HG02943 (cell line): ENCODE data around the gene SORL1-AS1.

Experiments used
- ATAC-seq: cut with Tn5 transposase; IDR thresholded peaks from one replicate; pipeline ENCODE4 v1.9.1; 2021; ENCODE audit warnings: mild to moderate bottlenecking, low read depth, moderate library complexity; ENCODE audit not compliant: unreplicated experiment

Gene SORL1-AS1

DNA sequence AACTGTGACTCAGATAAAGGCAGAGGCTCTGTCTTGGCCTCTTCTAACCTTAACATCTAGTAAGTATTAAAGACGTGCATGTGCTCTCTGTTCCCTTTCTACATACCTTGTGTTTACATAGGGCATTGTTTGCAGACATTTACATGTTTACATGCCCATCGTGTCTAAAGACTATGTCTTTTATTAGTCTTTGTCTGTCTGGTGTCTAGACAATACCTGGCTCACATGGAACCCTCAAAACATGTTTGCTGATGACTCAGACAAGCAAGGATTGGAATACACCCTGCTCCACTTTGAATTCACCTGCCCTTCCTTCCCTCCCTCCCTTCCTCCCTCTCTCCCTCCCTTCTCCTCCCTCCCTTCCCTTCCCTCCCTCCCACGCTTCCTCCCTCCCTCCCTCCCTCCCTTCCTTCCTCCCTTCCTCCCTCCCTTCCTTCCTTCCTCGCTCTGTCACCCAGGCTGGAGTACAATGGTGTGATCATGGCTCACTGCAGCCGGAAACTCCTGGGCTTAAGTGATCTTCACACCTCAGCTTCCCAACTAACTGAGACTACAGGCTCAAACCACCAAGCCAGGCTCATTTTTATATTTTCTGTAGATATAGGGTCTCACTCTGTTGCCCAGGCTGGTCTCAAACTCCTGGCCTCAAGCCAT, 23.7 kb upstream of the SORL1-AS1 start:
- no peak for ATAC-seq

DNA sequence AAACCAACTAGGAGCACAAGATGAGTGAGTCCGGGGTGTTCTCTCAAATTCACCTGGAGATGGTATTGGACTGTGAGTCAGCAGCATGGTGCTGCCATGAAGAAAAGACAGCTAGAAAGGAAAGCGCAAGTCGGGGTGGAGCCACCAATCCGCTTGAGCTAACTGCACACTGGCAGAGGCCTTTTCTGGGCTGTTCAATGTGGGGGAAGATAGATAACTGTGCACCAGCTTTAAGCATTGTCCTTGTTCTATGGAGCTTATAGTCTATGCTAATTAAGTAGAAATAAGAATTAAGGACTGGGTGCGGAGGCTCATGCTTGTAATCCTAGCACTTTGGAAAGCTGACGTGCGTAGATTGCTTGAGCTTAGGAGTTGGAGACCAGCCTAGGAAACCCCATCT, 21.9 kb upstream of the SORL1-AS1 start:
- no peak for ATAC-seq

DNA sequence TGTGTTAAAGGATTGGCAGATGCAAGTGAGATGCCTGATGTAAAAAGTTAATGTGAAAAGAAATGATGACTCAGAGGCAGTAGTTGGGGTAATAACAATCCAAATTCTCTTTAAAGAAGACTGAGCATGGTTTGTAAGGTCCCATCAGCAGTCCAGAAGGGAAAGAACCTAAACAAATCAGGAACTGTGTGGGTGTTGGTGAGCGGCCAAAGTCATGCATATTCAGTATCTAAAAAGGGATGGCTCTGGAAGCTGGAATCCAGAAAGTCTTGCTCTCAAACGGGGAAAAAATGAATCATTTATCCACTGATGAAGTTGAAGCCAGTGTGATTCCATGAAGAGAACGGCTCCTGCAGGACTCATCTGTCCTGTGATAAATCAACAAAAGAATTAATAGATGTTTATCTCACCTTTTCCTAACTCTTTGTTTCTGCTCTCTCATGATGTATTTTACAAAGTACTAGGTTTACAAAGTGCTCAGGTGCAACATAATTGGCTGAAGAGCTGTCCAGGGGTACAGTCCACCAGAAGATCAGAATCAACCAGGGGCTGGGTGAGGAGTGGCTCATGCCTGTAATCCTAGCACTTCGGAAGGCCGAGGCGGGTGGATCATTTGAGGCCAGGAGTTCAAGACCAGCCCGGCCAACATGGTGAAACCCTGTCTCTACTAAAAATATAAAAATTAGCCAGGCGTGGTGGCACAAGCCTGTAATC, 20.5 kb upstream of the SORL1-AS1 start:
- ATAC-seq, result no peak

DNA sequence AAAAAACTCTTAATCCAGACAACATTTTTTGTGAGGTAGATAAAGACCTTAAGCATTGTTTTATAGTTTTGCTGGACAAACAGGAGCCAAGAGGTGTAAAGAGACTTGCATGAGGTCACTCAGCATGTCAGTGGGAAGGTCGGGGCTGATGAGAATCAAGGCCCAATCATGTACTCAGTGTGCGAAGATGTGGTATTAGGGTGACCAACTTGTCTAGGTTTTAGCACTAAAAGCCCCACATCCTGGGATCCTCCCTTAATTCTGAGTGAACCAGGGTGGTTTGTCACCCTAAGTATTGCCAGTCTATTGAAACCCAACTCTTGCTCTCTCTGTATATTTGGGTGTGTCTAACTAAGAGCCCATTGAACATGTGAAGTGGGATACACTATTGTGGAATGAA, 19.5 kb upstream of the SORL1-AS1 start:
- ATAC-seq, result no peak

- no peak for ATAC-seq
Measured at GRCh38 chr11:121471167-121471566, 18.4 kb upstream of the SORL1-AS1 start.

DNA sequence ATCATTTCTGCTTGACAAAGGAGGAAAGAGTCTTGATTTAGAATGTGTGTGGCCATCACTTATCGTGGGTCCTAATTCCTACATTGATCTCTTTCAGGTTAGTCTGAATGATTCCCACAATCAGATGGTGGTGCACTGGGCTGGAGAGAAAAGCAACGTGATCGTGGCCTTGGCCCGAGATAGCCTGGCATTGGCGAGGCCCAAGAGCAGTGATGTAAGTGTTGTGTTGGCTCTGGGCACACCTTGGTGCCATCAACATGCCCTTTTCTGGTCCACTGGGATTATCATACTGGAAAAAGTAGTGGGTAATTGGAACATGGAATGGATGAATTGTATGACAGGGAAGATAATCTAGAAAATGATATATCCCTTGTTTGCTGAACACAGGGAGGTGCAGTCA, 17.1 kb upstream of the SORL1-AS1 start:
- ATAC-seq, result no peak

DNA sequence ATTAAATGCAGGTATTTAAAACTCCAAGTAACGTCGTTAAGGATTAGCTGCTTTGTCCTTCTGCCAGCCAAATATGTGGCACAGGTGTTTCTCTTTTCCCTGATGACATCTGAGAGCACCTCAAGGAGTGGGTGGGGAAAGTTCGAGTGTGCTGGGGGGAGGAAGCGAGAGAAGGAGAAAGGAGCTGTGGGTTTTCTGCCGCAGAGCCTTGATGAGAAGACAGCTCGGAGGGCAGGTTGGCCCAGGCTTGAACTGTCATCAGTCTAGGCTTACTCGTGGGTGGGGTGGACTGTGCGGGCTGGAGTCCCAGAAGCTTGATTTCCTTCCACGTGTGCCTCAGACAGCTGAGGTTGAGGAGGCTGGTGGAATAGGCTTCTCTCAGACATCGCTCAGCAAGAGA, 15.2 kb upstream of the SORL1-AS1 start:
- no peak for ATAC-seq

DNA sequence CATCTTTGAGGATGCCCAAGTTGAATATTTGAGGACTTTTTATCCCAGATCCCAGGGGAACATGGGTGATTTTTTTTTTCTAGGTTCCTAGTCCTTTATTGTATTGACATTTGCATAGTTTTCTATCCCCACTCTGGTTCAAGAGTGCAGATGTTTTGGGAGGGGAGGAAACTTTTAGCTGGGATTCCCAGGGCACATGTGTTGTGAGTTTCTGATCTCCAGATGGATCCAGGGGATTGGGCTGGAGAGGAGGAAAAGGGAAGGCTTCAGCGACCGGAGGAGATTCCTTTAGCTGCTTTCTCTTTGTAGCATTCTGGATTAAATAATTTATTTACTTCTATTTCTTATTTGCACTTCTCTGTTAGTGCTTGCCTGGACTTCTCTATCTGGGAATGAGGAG, 14.7 kb upstream of the SORL1-AS1 start:
- ATAC-seq, result no peak

- ATAC-seq, result peak; percentile 30
Measured at GRCh38 chr11:121466063-121466794, 13.5 kb upstream of the SORL1-AS1 start.

DNA sequence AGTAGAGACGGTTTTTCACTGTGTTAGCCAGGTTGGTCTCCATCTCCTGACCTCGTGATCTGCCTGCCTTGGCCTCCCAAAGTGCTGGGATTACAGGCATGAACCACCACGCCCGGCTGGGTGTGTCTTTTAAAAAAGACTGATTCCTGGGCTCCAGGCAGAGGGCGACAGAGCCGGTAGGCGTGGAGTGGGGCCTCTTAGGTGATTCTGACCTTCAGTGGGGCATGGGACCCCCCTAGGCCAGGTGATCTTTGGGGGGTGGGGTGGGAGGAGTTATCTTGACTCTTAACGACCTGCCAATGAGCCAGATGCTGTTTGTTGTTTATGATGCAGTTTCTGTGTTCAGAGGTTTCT, 12.9 kb upstream of the SORL1-AS1 start:
- ATAC-seq, result no peak

DNA sequence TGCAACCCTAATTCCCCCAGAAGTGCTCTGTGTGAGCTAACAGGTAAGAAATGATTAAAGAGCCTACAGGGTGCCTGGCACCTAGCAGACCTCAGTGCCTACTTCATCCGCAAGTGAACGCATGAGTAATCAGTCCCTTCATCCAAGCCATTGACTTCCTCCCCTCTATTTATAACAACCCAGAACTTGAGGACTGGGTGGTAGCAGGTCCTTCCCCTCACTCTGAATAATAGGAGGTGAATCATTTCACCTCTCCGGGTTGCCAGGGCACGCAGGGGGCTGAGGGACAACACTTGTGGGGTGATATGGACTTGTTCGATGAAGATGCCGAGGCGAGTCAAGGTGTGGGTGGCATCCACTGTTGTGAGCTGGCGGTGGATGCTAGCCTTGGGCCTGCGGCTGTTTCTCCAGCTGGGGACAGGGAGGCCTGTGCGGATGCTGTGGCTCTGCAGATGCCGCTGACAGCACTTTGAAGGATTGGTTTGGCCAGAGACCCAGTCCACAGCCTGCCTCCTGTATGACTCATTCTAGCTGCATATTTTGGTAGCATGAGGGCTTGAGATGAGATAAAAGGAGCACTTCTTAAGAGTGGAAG, 11.7 kb upstream of the SORL1-AS1 start:
- ATAC-seq, result peak; percentile 42

- no peak for ATAC-seq
Measured at GRCh38 chr11:121463689-121464335, 11.0 kb upstream of the SORL1-AS1 start.

DNA sequence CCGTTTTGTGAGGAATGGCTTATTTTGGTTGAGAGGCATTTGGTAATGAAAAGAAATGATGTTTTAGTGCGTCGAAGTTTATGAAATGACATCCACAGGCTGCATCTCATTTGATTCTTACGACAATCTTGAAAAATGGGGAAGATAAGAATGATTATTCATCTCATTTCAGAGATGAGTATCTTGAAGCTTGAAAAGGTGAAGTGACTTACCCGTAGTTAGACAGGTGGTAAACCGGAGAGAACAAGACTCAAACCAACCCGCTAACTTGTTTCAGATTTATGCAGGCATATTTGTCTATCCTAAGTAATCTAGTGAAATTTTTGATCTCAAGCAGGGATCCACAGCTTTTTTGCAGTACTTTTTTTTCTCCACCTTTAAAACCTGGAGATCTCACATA, 9.1 kb upstream of the SORL1-AS1 start:
- ATAC-seq, result no peak

GRCh38 chr11:121460941-121461514, 8.3 kb upstream of the SORL1-AS1 start:
- no peak for ATAC-seq

DNA sequence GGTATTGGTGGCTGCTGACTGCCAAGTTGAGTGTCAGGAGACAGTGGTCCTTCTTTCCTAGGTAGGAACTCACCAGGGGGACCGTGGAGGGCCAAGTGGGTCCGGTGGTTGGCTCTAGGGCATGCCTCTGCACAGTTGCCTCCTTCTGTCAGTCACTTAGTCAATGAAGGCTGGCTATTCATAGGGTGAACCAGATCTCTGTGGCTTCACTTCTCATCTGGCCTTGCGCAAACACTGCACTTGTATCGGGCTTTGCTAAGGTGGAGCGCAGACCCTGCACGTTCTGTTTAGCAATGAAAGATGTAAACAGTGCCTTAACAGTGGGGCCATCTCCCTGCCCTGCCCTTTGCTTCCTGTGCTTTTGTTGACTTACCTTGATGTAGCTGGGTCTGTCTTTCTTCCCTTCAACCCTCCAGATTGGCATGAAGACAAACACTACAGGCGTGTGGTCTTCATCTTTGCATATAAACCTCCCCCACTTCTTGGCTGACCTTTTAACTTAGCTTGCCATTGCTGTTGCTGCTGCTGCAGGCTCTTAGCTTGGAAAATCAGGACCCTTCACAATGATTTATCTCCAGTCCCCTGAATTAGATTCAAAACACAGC, 6.7 kb upstream of the SORL1-AS1 start:
- no peak for ATAC-seq

- ATAC-seq, result no peak
Measured at GRCh38 chr11:121458551-121458950, 5.8 kb upstream of the SORL1-AS1 start.

DNA sequence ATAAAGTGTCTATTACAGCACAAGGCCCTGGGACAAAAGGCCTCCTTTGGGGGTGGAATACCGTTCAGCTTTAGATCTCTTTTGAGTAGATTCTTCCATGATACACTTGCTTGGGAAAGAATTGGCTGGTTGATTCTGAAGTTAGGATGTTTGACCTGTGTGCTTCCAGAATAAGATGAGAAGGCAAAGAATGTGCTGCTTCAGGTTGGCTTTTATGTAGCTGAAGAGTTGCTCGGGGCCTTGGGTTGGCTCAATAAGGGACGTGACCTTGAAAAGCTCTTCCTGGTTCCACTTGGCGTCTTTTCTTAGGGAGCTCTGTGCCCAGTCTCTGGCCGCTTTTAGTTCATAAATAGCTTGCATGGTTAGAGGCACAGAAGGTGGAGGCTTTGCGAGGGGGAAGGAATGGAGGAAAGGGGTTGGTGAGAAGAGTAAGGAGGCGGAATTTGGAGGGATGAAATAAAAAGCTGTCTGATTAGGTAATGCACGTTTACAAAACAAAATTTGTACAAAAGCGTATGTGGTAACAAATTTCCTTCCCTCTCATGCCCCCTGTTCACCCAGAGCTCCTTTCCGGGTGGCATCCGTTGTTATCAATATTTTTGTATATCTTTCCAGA, 4.2 kb upstream of the SORL1-AS1 start:
- ATAC-seq, result no peak

GRCh38 chr11:121456151-121456550, 3.4 kb upstream of the SORL1-AS1 start:
- ATAC-seq, result no peak

GRCh38 chr11:121455115-121455514, 2.3 kb upstream of the SORL1-AS1 start:
- ATAC-seq, result no peak
